GM19043 (cell line): Measurements from ENCODE around the gene SPTBN1.

Source experiments
- ATAC-seq: cut with Tn5 transposase; IDR thresholded peaks from one replicate; pipeline ENCODE4 v1.9.1; 2021; ENCODE audit warnings: low read depth; ENCODE audit not compliant: unreplicated experiment

Gene SPTBN1

DNA sequence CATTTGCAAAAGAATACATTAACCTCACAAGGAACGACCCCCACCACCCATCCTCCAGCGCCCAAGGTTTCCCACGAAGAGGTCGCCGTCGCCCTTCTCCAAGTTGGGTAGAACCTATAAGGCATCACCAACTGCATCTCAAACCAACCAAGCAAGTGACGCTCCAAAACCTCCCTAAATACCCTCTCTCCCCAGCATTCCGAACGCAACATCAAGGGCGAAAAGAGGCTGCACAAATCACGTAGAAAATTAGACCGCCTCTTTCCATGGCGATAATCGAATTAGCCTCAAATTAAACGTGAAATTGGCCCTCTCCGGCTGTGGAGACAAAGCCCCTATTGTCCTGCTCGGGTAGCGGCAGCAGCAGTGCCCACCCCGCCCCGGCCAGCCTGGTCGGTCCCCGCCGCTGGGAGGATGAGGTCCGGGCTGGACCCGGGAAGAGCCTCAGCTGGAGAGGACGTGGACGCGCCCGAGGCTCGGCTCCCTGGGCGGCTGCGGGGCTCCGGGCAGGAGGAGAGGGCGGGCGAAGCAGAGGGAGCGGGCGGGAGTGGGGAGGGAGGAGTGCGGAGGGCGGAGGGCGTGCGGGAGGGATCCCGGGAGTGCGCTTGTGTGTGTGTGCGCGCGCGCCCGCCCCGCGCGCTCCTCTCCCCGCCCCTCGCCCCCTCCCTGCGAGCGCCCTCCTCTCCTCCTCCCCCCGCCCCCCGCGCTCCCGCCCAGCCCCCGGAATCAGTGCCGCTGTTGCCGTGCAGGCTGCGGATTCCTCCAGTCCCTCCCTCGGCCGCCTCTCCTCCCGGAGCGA lies at the start of gene SPTBN1:
Gene SPTBN1 (plus strand): TSS at position 765 of the 799 bp plus-strand sequence. CDS start 70,092 bp downstream, outside the sequence.
- no peak for ATAC-seq

DNA sequence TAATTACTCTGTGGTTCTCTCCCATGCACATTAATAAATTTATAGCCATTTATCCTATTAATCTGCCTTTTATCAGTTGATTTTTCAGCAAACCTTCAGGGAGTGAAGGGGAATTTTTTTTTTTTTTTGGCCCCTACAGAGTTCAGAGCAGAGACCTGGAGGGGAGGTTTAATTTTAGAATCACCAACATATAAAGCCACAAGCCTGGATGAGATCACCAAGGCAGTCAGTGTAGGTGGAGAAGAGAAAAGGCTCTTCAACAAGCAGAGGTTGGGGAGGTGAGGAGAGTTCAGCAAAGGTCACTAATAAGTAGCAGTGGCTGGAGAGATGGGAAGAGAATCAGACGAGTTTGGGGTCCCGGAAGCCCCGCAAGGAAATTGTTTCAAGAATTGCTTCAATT lies 48.4 kb upstream of the SPTBN1 start:
- ATAC-seq: no peak

DNA sequence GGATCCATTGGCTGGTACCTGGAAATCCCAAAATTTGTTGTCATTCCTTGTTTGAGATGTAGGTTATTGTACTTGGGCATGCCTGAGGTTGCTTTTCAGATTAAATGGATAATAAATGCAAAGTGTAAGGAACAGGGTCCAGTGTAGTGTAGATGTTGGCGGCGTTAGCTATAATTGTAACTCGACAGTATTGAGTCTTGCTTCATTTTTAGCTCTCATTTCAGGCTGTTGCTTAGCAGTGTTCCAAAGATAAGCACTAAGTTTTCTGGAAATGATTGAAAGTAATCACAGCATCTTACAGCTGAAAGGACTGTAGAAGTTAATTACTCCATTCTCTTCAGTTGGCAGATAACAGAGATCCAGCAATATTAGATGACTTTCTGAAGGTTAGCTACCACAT lies 47.8 kb upstream of the SPTBN1 start:
- no peak for ATAC-seq

DNA sequence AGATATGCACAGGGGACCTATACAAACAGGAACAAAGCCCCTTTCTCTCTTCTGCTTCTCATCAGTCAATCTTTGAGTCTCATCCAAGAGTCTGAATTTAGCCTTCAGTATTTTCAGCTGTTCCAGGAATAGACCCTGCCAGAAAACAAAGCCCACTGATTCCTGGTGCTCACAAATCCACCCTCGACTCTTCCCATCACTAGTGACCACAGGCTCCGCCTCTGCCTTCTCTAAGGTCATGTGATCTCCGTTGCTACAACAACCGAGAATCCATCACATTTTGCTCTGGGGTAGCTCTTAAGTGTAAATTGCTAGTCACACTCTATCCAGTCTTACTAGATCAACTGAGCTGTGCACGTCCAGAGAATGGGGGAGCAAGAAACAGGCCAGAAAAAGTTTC lies 46.4 kb upstream of the SPTBN1 start:
- ATAC-seq: no peak

DNA sequence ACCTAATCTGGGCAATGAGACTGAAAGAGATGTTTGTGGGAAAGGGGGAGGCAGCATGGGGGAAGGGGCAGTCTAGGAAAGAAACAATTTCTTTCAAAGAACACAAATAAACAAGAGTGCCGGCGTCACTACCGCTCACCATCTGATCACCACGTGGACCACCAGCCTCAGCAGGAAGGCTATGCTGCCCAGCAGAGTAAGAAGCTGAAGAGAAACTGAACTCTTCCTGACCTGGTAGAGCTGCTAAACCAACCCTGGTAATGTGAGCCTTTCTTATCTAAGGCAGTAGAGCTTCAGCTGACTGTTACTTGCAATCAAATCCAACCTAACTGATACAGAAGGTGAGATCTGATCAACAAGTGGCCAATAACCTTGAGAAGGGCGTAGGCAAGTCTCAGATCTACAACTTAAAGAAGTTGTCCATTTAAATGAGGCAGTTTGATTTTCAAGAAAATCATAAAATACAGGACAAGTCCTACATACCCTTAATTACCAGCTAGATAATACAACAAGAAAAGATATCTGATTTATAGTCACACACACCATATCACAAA lies 44.2 kb upstream of the SPTBN1 start:
- no peak for ATAC-seq

DNA sequence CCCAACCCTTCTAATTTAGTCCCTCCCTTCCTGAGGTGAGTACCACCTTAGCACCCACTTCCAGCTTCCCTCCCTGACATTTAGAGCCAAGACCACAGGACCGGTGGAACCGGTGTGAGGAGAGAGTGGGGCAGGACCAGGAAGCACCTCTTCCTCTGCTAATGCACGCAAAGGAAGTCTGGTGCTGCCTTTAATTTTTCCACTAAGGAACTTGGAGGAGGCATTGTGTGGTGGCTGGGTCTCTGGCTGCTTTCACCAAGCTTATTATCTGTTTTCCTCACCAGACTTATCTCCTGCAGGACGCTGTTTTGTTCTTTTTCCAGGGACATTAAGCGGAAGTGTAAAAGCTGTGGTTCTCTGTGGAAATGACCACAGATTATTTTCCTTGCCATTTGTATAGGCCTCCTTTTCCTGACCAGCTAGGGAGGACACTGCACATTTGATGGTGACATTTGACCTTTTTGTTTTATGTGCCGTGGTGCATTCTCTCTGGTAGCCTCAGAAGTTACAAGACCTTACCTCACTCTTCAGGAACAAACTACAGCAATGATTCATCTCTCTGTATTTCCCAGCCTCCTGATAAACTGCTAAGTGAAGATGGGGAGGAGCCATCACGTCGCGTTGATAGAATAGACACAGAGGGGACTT lies 39.8 kb upstream of the SPTBN1 start:
- no peak for ATAC-seq

DNA sequence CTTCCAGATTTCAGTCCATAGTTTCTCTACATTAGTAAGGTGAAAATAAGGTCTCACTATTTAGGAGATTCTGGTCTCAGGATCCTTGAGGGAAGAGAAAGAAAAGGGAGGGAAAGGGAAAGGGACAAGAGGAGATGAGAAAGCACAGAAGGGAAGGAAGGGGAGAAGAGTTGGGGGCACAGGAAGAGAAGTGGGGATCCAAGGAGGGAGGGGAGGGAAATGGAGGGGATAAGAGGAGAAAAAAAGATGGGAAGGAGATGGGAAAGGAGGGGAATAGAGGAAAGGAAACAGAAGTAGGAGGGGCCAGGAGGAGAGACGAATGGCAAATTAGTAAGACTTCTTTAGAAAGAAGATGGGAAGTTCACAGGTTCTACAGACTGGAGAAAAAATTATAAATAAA lies 39.2 kb upstream of the SPTBN1 start:
- no peak for ATAC-seq

GRCh38 chr2:54417577-54417976 lies 38.5 kb upstream of the SPTBN1 start:
- ATAC-seq: no peak

GRCh38 chr2:54419388-54419787 lies 36.7 kb upstream of the SPTBN1 start:
- ATAC-seq: no peak

DNA sequence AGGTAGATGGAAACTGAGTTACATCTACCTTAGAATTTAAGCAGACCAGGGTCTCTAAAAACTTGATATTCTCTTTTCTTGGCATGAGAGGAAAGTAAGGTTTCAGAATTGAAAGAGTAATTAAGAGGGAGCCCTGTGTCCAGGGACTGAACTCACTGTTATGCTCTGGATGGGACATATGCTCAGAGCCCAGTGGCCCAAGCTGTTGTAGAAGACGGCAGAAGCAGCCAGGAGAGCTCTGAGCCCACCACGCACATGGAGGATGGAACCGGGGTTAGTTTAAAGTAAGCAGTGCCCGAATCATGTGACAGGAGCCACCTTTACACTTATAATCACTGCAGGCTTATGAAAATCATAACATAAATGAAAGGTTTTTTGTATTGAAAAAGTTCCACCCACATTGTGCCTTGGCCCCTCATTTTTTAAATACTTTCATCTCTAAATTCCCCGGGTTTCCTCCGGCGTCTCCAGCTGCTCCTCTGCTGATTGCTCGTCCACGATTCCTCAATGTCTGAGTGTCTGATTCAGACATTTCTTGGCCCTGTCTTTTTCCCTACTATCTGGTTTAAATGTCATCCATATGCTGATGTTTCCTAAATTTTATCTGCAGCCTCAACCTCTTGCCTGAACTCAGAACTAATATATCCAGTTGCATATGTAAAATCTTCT lies 36.1 kb upstream of the SPTBN1 start:
- ATAC-seq: no peak

DNA sequence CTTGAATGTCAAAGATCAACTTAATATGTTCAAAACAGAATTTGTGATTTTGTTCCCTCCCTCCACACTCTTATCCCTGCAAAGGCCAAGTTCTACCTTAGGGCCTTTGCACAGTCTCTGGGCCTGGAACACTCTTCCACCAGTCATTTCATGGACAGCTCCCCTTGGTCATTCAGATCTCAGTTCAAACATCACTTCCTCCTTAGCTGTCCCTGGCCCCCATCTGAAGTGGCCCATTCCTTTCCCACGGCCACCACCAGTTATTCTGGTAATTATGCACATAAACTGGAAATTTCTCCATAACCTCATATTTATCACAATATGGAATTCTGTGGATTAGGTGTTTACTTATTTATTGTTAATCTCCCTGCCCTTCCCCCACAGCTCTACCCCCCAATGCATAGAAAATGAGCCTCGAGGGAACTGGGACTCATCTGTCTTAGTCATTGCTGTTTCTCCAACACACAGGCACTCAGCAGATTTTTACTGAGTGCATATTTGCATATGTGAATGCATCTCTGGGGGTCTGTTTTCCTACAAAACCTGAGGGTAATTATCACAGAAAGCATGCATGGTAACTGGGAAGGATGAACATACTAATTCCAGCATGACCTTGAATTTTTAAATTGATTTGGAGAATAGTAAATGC lies 35.5 kb upstream of the SPTBN1 start:
- ATAC-seq: no peak

DNA sequence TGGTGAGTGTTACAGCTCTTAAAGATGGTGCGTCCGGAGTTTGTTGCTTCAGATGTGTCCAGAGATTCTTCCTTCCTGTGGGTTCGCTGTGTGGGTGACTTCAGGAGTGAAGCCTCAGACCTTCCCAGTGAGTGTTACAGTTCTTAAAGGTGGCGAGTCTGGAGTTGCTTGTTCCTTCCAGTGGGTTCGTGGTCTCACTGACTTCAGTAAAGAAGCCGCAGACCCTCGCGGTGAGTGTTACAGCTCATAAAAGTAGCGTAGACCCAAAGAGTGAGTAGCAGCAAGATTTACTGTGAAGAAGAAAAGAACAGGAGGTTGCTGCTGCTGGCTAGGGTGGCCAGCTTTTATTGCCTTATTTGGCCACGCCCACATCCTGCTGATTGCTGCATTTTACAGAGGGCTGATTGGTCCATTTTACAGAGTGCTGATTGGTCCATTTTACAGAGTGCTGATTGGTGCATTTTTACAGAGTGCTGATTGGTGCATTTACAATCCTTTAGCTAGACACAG lies 34.0 kb upstream of the SPTBN1 start:
- ATAC-seq: no peak

- ATAC-seq: no peak
These were observed 32.9 kb upstream of the SPTBN1 start for GRCh38 chr2:54423213-54423612.

DNA sequence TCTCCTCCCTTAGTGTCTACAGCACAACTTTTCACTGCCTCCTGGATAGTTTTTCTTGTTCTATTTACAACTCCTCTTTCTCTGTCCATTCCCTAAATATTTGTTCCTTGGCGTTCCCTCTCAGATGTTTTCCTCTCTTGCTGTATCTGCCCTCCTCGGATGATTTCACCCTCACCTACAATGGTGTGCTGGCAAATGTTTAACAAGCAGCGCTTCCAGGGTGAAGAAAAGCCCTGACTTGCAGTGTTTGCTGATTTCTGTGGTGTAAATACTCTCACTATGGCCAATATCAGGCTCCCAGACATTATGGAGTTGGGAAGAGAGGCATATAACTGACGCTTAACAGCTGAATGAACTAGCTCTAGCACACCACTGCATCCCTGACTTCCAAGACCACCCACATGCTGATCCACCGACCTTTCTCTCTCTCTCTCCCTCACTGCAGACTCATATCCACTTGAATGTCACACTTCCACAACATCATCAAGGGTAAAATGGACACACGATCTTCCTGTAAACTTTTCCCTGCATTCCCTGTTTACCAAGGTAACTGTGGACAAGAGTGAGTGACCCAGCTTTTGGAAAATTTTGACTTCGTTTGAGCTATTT lies 31.5 kb upstream of the SPTBN1 start:
- ATAC-seq: no peak

- ATAC-seq: no peak
These were observed 27.9 kb upstream of the SPTBN1 start for GRCh38 chr2:54428108-54428831.

DNA sequence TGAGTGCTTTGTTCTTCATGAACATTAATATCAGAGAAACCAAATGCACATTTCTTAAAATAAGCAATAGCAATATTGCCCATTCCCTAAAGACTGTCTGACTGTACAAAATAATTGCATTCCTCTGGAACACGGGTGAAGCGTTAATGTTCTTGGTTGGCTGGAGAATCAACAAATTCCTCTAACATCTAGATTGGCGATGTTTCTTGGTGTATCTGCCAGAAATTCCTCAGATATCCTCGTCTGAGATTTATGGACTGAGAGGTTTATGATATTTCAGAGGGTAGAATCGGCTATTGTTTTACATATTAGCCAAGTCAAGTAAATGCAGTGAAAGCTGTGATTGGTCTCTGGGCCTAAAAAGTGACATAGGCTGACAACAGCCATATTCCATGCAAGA lies 27.1 kb upstream of the SPTBN1 start:
- no peak for ATAC-seq

GRCh38 chr2:54429811-54430551 lies 26.1 kb upstream of the SPTBN1 start:
- no peak for ATAC-seq

DNA sequence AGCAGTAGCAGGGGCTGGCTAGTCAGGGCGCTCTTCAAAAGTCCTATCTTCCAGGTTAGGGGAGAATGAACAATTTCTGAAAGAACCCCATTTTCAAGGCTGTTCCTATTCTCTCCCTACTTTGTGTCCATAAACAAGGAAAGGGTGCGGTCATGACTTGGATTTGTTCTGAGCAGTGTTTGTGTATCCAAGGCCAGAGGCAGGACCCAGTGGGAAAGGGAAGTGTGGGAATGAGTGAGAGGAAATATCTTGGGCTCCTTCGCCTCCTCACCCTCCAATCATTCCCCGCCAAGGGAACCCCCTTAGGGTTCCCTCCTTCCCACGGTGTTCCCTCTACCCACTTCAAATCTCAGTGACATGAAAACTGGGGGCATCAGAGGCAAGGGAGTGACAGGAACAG lies 25.5 kb upstream of the SPTBN1 start:
- ATAC-seq: no peak
